HEK293 (cell line): ENCODE measurements around the gene XKR8.
A peak's percentile ranks its signal among the peaks of the same experiment; 100 is the strongest.

Experiments used
- CTCF ChIA-PET: fragments of 350-600 bp; formaldehyde crosslinking; extraction: SDS; loops from one replicate; lab custom pipeline; 2021; ENCODE audit warnings: antibody characterized with exemption; lab: Yijun Ruan, JAX
- POLR2A ChIA-PET: fragments of 300-600 bp; formaldehyde crosslinking; extraction: SDS; loops from one replicate; lab custom pipeline; 2020; ENCODE audit warnings: antibody characterized with exemption, inconsistent platforms; lab: Yijun Ruan, JAX
- H3K27ac ChIP-seq: fragments of 200-500 bp; sonication (Bioruptor generic); 2 replicates; pipeline ENCODE4 v1.5.1; 2014; ENCODE audit warnings: low read depth, low read length, control low read depth, inconsistent platforms; ENCODE audit errors: extremely low read depth
- H3K36me3 ChIP-seq, 2 experiments: fragments of 200-500 bp in 1 of 2; sonication (Bioruptor generic) in 1 of 2; 1 replicate in 1 of 2; 2 replicates in 1 of 2; pipeline ENCODE4 v1.5.1; 2014 to 2017; ENCODE audit warnings: inconsistent platforms in 2 of 2, low read length in 2 of 2; ENCODE audit not compliant: control insufficient read depth in 2 of 2, insufficient read depth in 1 of 2
- H3K4me1 ChIP-seq: fragments of 200-500 bp; sonication (Bioruptor generic); 2 replicates; pipeline ENCODE4 v1.5.1; 2014; ENCODE audit warnings: mild to moderate bottlenecking, low read length, inconsistent platforms; ENCODE audit not compliant: control insufficient read depth, insufficient read depth
- H3K4me3 ChIP-seq: 2 replicates; pipeline ENCODE4 v1.5.1; 2011; ENCODE audit warnings: low read depth, mild to moderate bottlenecking, control low read depth, low read length, moderate library complexity
- H3K9me3 ChIP-seq: fragments of 200-500 bp; sonication (Bioruptor generic); 2 replicates; pipeline ENCODE4 v1.5.1; 2014; ENCODE audit warnings: low read depth, low read length, inconsistent platforms; ENCODE audit not compliant: control insufficient read depth, insufficient read depth
- FEZF1 ChIP-seq: fragments of 450-650 bp; formaldehyde crosslinking; IDR thresholded peaks from 2 replicates; pipeline ENCODE4 v1.5.1; 2016; ENCODE audit warnings: missing biosample characterization, missing genetic modification characterization
- HIC1 ChIP-seq: fragments of 450-650 bp; formaldehyde crosslinking; IDR thresholded peaks from 2 replicates; pipeline ENCODE4 v1.5.1; 2016; ENCODE audit warnings: missing biosample characterization, missing genetic modification characterization
- KLF1 ChIP-seq: fragments of 450-650 bp; formaldehyde crosslinking; IDR thresholded peaks from 2 replicates; pipeline ENCODE4 v1.5.1; 2016; ENCODE audit warnings: missing biosample characterization, missing genetic modification characterization
- KLF10 ChIP-seq: fragments of 450-650 bp; IDR thresholded peaks from 2 replicates; pipeline ENCODE4 v1.5.1; 2018; ENCODE audit warnings: missing biosample characterization, mild to moderate bottlenecking, missing genetic modification characterization
- PBX3 ChIP-seq: sonication (generic); formaldehyde crosslinking; IDR thresholded peaks from 2 replicates; pipeline ENCODE4 v1.8.1; 2022; ENCODE audit warnings: mild to moderate bottlenecking, moderate library complexity, missing genetic modification reagents
- SP7 ChIP-seq: fragments of 450-650 bp; formaldehyde crosslinking; IDR thresholded peaks from 2 replicates; pipeline ENCODE4 v1.5.1; 2016; ENCODE audit warnings: missing biosample characterization, missing genetic modification characterization
- ZBTB26 ChIP-seq: fragments of 450-650 bp; formaldehyde crosslinking; optimal IDR thresholded peaks from 2 replicates; pipeline ENCODE3; 2016; ENCODE audit warnings: missing biosample characterization, mild to moderate bottlenecking, missing genetic modification characterization
- ZFP3 ChIP-seq: fragments of 450-650 bp; formaldehyde crosslinking; IDR thresholded peaks from 2 replicates; pipeline ENCODE4 v1.5.1; 2016; ENCODE audit warnings: low read depth, missing biosample characterization, missing genetic modification characterization
- ZNF138 ChIP-seq: fragments of 450-650 bp; formaldehyde crosslinking; IDR thresholded peaks from 2 replicates; pipeline ENCODE4 v1.5.1; 2016; ENCODE audit warnings: missing biosample characterization, missing genetic modification characterization, borderline replicate concordance
- ZNF16 ChIP-seq: fragments of 450-650 bp; formaldehyde crosslinking; IDR thresholded peaks from 2 replicates; pipeline ENCODE4 v1.5.1; 2016; ENCODE audit warnings: low read depth, missing biosample characterization, missing genetic modification characterization
- ZNF302 ChIP-seq: fragments of 450-650 bp; formaldehyde crosslinking; IDR thresholded peaks from 2 replicates; pipeline ENCODE4 v1.5.1; 2016; ENCODE audit warnings: missing biosample characterization, missing genetic modification characterization, low read depth
- ZNF350 ChIP-seq: fragments of 450-650 bp; formaldehyde crosslinking; IDR thresholded peaks from 2 replicates; pipeline ENCODE4 v1.5.0; 2017; ENCODE audit warnings: missing biosample characterization, mild to moderate bottlenecking, missing genetic modification characterization
- ZNF510 ChIP-seq: fragments of 450-650 bp; formaldehyde crosslinking; IDR thresholded peaks from 2 replicates; pipeline ENCODE4 v1.5.1; 2018; ENCODE audit warnings: mild to moderate bottlenecking, missing genetic modification characterization, missing biosample characterization; ENCODE audit not compliant: insufficient replicate concordance
- ZNF544 ChIP-seq: fragments of 450-650 bp; formaldehyde crosslinking; IDR thresholded peaks from 2 replicates; pipeline ENCODE4 v1.5.0; 2017; ENCODE audit warnings: missing biosample characterization, missing genetic modification characterization
- ZNF660 ChIP-seq: fragments of 450-650 bp; IDR thresholded peaks from 2 replicates; pipeline ENCODE4 v1.5.1; 2018; ENCODE audit warnings: missing biosample characterization, mild to moderate bottlenecking, missing genetic modification characterization
- ZNF664 ChIP-seq: fragments of 450-650 bp; formaldehyde crosslinking; IDR thresholded peaks from 2 replicates; pipeline ENCODE4 v1.5.1; 2016; ENCODE audit warnings: missing biosample characterization, missing genetic modification characterization
- ZNF707 ChIP-seq: fragments of 450-650 bp; formaldehyde crosslinking; IDR thresholded peaks from 2 replicates; pipeline ENCODE4 v1.5.1; 2016; ENCODE audit warnings: missing biosample characterization, missing genetic modification characterization
- ZNF747 ChIP-seq: fragments of 450-650 bp; formaldehyde crosslinking; IDR thresholded peaks from 2 replicates; pipeline ENCODE4 v1.5.1; 2016; ENCODE audit warnings: missing biosample characterization, missing genetic modification characterization
- ZSCAN23 ChIP-seq: fragments of 450-650 bp; formaldehyde crosslinking; IDR thresholded peaks from 2 replicates; pipeline ENCODE4 v1.5.1; 2016; ENCODE audit warnings: missing biosample characterization, missing genetic modification characterization

XKR8 gene

GRCh38 chr1:27970401-27970800 is 10.6 kb downstream of the XKR8 start:
- Histone ChIP-seq H3K36me3 (peaks cover 0 to 74% of the 10 kb centered on the region in 2 experiments; a peak in 1 of 3 replicates), H3K27ac (no peak overlapping the region), H3K4me1 (peaks cover 7% of the 10 kb centered on the region), H3K9me3 (no peaks in the 10 kb centered on the region), H3K4me3 (no peak overlapping the region)
- CTCF ChIA-PET, result interaction anchor here (0.7 kb wide), 1 partner anchor 10 kb away, joined by 3 read pairs; no protein-coding TSS in a partner anchor
- POLR2A ChIA-PET, result interaction anchor here (2.0 kb wide), 1 partner anchor 10 kb away, joined by 5 read pairs; the partner anchor contains the start of gene XKR8
- no peak for TF ChIP-seq ZSCAN23
- TF ChIP-seq KLF10, result no peak
- TF ChIP-seq ZNF138, result no peak
- no peak for TF ChIP-seq SP7 (tag by site-specific recombination)
- TF ChIP-seq PBX3, result no peak
- TF ChIP-seq HIC1, result no peak
- no peak for TF ChIP-seq ZNF664
- TF ChIP-seq ZBTB26 (tag by site-specific recombination), result no peak
- TF ChIP-seq ZNF16, result no peak
- no peak for TF ChIP-seq ZNF707
- TF ChIP-seq KLF1 (tag by site-specific recombination), result no peak
- TF ChIP-seq ZNF302 (tag by site-specific recombination), result no peak
- TF ChIP-seq ZNF510, result no peak

- ChIA-PET POLR2A (interaction anchor here (0.7 to 2.0 kb wide), 3 partner anchors 10 to 391 kb away, joined by 4 to 5 read pairs (median 5); partner anchors contain the start of gene XKR8), CTCF (interaction anchor here (0.8 to 1.5 kb wide), 4 partner anchors 9 to 906 kb away, joined by 3 to 11 read pairs (median 4); no protein-coding TSS in a partner anchor)
- TF ChIP-seq ZNF747 (no peak), ZNF350 (0 out of 2 replicates have a peak, but pooled peaks have one; percentile 41), FEZF1 (tag by site-specific recombination) (peak; percentile 64), ZNF660 (tag by site-specific recombination) (peak; percentile 90), SP7 (tag by site-specific recombination) (peak; percentile 82), ZFP3 (tag by site-specific recombination) (no peak), ZNF544 (tag by site-specific recombination) (peak; percentile 59; the same call in 1 of the 2 replicates), ZNF664 (0 out of 2 replicates have a peak, but pooled peaks have one; percentile 40)
- Histone ChIP-seq H3K27ac (no peak overlapping the region), H3K4me1 (peaks cover 7% of the 10 kb centered on the region), H3K4me3 (no peak overlapping the region), H3K36me3 (peaks cover 0 to 66% of the 10 kb centered on the region in 2 experiments; a peak in 1 of 3 replicates), H3K9me3 (no peaks in the 10 kb centered on the region)
Observed at GRCh38 chr1:27971674-27972073, 11.9 kb downstream of the XKR8 start.
